Esophagus squamous epithelium (tissue), 4 donors: ENCODE results near the gene TBC1D20.

Source experiments
- CTCF ChIP-seq, 6 experiments: fragments of 450-650 bp in 4 of 6; fragments of 200-600 bp in 2 of 6; sonication (generic) in 2 of 6; IDR thresholded peaks; one replicate each; pipeline ENCODE4 v1.5.1; 2016 to 2019; ENCODE audit warnings: antibody characterized with exemption in 6 of 6, mild to moderate bottlenecking in 4 of 6, moderate library complexity in 4 of 6
- POLR2A ChIP-seq, 4 donors: fragments of 450-650 bp; IDR thresholded peaks; one replicate each; pipeline ENCODE4 v1.6.1; 2017; ENCODE audit warnings: antibody characterized with exemption in 4 of 4, mild to moderate bottlenecking in 4 of 4, moderate library complexity in 3 of 4

GRCh38 chr20:487655-488054, 25.3 kb upstream of the TBC1D20 start:
- TF ChIP-seq CTCF (IDR thresholded peaks at IDR 0.05) (no peak), POLR2A (IDR thresholded peaks at IDR 0.05) (no peak)
